Activated CD8-positive, alpha-beta memory T cell treated with anti-CD3 and anti-CD28 coated beads for 1 hour (primary cell): Measurements from ENCODE around the gene TM4SF20.
"Not testable (repeated sequence)": the region's sequence is repeated elsewhere in the genome, so short reads cannot be mapped to it uniquely, and the experiment has no call there.

Experiments
- DNase-seq, 2 donors: peaks; one replicate each; pipeline ENCODE4 v3.0.0-alpha.2; 2020; ENCODE audit warnings: low read depth in 1 of 2; ENCODE audit errors: extremely low read depth in 1 of 2

Gene TM4SF20

GRCh38 chr2:227368574-227368973 lies 10.5 kb downstream of the TM4SF20 start:
- DNase-seq = no peak

- no peak for DNase-seq
Measured at GRCh38 chr2:227367427-227367795, 11.7 kb downstream of the TM4SF20 start.

GRCh38 chr2:227366769-227367426 lies 12.2 kb downstream of the TM4SF20 start:
- DNase-seq = no peak

GRCh38 chr2:227365833-227366232 lies 13.3 kb downstream of the TM4SF20 start:
- no peak for DNase-seq

- not testable (repeated sequence) for DNase-seq
Measured at GRCh38 chr2:227364585-227365263, 14.4 kb downstream of the TM4SF20 start.

GRCh38 chr2:227363756-227364155 lies 15.3 kb downstream of the TM4SF20 start:
- no peak for DNase-seq

GRCh38 chr2:227360351-227360750 lies 18.8 kb downstream of the TM4SF20 start:
- DNase-seq = no peak

GRCh38 chr2:227351639-227352038 lies 27.5 kb downstream of the TM4SF20 start:
- no peak for DNase-seq

GRCh38 chr2:227349989-227350612 lies 29.0 kb downstream of the TM4SF20 start:
- no peak for DNase-seq

GRCh38 chr2:227348324-227348723 lies 30.8 kb downstream of the TM4SF20 start:
- no peak for DNase-seq

GRCh38 chr2:227347117-227347516 lies 32.0 kb downstream of the TM4SF20 start:
- DNase-seq = no peak

GRCh38 chr2:227344231-227344630 lies 34.9 kb downstream of the TM4SF20 start:
- no peak for DNase-seq

GRCh38 chr2:227341553-227341952 lies 37.6 kb downstream of the TM4SF20 start:
- no peak for DNase-seq

- no peak for DNase-seq
Measured at GRCh38 chr2:227340106-227340505, 39.0 kb downstream of the TM4SF20 start.

GRCh38 chr2:227339098-227339599 lies 40.0 kb downstream of the TM4SF20 start:
- no peak for DNase-seq

- no peak for DNase-seq
Measured at GRCh38 chr2:227337442-227337841, 41.7 kb downstream of the TM4SF20 start.

GRCh38 chr2:227335713-227336112 lies 43.4 kb downstream of the TM4SF20 start:
- no peak for DNase-seq

GRCh38 chr2:227326783-227327182 lies 52.3 kb downstream of the TM4SF20 start:
- DNase-seq = no peak

- no peak for DNase-seq
Measured at GRCh38 chr2:227325839-227326195, 53.3 kb downstream of the TM4SF20 start.

GRCh38 chr2:227324995-227325838 lies 53.9 kb downstream of the TM4SF20 start, which contains the start of gene MFF:
Gene MFF (plus strand): TSS chr2:227325251. CDS start chr2:227330666, 5,415 bp downstream.
- peak; percentile 78 to 88 for DNase-seq

- no peak for DNase-seq
Measured at GRCh38 chr2:227324642-227324994, 54.5 kb downstream of the TM4SF20 start.
